GM19351 (cell line): ENCODE measurements around the gene PYGB.
"Not testable (repeated sequence)": the region's sequence is repeated elsewhere in the genome, so short reads cannot be mapped to it uniquely, and the experiment has no call there.

Source experiments
- ATAC-seq: cut with Tn5 transposase; IDR thresholded peaks from one replicate; pipeline ENCODE4 v1.9.1; 2021; ENCODE audit warnings: mild to moderate bottlenecking, moderate library complexity; ENCODE audit not compliant: unreplicated experiment

Gene PYGB

GRCh38 chr20:25247518-25247955 is 348 bp upstream of the PYGB start:
- ATAC-seq = peak; percentile 33

DNA sequence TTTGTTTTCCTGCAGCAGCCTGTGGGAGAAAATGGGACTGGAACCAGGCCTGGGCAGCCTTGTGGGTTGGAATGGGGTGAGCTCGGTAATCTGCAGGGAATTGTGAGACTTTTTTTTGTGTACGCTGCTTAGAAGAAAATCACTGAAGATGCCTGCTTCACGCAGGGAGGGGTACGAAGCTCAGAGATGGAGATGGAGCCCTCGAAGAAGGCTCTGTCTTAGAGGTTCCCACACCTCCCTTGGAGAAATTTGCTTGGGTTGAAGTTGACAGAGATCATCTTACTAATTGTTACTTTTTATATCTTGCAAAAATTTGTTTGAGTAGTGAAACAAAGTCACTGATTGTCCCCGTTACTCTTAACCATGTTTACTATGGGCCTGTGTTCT is 894 bp downstream of the PYGB start:
- peak; percentile 2 for ATAC-seq

- ATAC-seq = no peak
Observed at GRCh38 chr20:25249198-25249931, 1.5 kb downstream of the PYGB start.

DNA sequence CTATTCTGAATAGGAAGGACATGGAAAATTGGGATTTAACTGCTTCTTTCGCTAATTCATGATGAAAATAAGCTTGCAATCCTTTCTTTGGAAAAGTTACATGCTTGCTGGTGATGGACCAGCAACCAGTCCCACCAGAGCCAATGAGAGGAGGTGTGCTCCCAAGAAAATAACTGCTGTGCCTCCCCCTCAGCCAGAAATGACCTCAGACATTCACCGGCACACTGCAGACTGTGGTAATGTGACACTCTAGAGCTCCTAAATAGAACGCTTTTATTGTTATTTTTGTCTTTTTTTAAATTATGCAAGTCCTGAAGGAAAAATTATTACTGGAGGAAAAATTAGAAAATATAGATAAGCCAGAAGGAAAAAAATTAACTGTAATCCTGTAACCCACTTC is 2.6 kb downstream of the PYGB start:
- no peak for ATAC-seq

DNA sequence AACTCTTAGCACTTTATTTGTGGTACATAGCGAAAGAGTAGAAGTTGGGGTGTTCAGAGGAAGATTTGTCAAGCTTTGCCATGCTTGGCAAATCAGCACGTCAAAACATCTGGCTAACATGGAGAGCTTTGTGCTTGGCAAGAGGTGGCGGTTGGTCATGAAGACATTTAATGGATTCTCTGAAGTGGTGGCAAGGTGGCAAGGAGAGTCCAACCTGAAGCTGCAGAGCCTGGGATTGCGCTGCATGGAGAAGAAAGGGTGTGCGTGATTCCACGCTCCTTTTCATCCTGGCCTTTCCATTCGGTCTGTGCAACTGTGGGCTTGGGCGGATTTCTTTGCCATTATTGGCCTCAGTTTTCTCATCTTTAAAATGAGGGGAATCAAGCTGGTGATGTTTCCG is 3.1 kb downstream of the PYGB start:
- no peak for ATAC-seq

DNA sequence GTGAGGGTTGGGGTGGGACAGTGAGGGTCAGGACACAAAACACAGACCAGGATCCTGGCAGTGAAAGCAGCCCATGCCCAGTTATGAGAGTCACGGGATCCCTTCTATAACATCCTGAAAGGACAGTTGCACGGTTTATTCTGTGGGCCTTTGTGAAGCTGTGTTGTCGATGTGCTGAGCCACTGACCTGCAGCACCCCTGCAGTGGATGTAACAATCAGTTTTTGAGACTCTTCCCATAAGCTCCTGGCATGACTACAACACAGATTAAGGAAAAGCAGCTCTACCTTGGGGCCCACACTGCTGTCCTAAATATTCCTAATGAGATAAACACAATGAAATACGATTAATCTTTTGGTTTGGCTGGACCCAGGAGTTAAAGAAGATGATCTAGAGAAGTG is 3.7 kb downstream of the PYGB start:
- no peak for ATAC-seq

GRCh38 chr20:25252230-25252651 is 4.4 kb downstream of the PYGB start:
- no peak for ATAC-seq

- no peak for ATAC-seq
Observed at GRCh38 chr20:25252686-25253421, 5.0 kb downstream of the PYGB start.

GRCh38 chr20:25253606-25254275 is 5.9 kb downstream of the PYGB start:
- no peak for ATAC-seq

GRCh38 chr20:25254571-25254970 is 6.7 kb downstream of the PYGB start:
- no peak for ATAC-seq

GRCh38 chr20:25254986-25255680 is 7.2 kb downstream of the PYGB start:
- ATAC-seq = no peak

DNA sequence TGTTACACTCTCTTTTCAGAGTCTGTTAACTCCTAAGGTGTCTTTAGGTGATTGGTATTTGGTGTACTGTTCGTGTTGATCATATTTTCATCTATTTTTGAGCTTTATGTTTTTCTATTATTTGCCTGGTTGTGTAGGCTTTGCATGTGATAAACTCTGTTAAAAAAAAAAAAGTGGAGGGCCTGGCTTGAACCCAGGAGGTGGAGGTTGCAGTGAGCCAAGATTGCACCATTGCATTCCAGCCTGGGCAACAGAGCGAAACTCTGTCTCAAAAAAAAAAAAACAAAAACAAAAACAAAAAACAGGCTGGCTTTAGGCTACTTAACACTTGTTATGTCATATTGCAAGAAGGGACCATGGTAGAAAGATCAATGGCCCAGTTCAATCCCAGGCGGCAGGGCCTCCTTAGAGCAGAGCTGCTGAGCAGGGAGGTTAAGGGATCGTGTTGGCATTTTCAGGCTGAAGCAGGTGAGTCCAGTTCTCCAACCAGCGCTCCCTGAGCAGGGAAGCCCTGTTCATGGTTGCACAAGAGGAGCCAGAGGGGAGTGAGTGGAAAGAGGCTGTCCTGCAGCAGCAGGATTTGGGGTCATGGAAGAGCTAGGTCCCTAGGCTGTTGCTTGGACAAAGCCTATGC is 8.5 kb downstream of the PYGB start:
- no peak for ATAC-seq

GRCh38 chr20:25257130-25257529 is 9.2 kb downstream of the PYGB start:
- no peak for ATAC-seq

GRCh38 chr20:25257756-25258475 is 10.0 kb downstream of the PYGB start:
- no peak for ATAC-seq

- no peak for ATAC-seq
Observed at GRCh38 chr20:25258476-25258805, 10.6 kb downstream of the PYGB start.

DNA sequence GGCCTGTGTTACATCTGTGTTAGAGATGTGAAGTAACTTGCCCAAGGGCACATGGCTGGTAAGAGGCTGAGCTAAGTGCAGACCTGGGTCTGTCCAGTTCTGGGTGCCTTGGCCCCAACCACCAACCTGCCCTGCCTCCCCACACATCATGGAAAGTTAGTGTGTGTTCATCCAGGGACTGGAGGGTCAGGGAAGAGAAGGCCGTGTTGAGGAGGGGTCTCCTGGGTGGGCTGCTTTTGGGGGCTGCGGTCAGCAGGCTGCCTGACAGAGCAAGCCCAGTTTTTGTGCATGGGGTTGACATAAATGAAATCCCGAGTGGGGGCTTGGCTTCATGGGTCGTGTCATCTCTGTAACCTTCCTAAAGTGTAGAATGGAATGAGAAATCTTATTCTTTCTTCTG is 10.9 kb downstream of the PYGB start:
- ATAC-seq = no peak

DNA sequence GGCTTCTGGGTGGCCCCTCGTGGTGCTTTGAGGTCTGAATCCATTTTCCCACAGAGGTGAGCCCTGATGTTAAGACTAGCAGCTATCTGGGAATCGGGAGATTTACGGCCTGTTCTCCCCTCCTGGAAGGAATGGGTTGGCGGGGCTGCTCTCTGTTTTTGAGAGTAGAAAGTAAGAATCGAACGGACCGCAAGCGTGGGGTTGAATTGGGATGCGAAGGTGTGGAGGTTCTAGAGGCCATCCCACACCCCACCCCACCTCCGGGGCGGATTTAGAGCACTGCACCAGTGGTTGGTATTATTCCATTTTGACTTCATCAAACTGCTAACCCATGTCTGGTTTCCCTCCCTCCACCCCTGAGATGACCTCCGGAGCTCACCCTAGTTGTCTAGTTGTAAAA is 11.5 kb downstream of the PYGB start:
- no peak for ATAC-seq

DNA sequence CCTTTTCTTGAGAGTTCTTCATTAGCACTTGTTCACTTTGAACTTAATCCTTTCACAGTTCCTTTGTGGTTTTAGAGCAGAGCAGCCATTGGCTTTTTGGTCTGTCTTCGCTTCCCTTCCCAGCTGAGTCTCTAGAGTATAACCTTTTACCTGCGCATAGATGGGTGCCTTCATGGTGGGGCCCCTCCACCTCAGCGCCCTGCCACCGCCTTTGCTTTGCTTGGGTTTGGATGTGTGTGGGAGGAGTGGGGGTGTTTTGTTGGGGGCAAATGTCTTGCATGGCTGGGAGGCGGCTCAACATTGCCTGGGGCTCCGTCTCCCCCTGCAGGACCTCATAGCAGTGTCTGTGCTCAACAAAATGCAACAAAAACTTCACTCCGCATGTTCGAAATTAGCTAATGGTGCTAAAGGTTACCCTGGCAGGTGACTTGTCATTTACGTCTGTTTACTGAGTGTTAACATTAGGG is 11.9 kb downstream of the PYGB start:
- ATAC-seq = peak; percentile 50

DNA sequence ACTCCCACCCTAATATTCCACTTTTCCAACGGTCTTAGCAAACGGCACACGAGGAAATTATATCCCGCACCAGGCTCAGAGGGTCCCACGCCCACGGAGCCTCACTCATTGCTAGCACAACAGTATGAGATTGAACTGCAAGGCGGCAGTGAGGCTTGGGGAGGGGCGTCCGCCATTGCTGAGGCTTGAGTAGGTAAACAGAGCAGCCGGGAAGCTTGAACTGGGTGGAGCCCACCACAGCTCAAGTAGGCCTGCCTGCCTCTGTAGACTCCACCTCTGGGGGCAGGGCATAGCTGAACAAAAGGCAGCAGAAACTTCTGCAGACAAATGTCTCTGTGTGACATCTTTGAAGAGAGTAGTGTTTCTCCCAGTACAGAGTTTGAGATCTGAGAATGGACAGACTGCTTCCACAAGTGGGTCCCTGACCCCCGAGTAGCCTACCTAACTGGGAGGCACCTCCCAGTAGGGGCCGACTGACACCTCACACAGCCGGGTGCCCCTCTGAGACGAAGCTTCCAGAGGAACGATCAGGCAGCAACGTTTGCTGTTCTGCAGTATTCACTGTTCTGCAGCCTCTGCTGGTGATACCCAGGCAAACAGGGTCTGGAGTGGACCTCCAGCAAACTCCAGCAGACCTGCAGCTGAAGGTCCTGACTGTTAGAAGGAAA is 13.0 kb downstream of the PYGB start:
- ATAC-seq = not testable (repeated sequence)
